Suppressor macrophage treated with lipopolysaccharide for 4 hours (primary cell): Measurements from ENCODE around the gene ENKD1.

Source experiments
- DNase-seq: peaks from one replicate; pipeline ENCODE4 v3.0.0-alpha.2; 2020

ENKD1 gene

DNA sequence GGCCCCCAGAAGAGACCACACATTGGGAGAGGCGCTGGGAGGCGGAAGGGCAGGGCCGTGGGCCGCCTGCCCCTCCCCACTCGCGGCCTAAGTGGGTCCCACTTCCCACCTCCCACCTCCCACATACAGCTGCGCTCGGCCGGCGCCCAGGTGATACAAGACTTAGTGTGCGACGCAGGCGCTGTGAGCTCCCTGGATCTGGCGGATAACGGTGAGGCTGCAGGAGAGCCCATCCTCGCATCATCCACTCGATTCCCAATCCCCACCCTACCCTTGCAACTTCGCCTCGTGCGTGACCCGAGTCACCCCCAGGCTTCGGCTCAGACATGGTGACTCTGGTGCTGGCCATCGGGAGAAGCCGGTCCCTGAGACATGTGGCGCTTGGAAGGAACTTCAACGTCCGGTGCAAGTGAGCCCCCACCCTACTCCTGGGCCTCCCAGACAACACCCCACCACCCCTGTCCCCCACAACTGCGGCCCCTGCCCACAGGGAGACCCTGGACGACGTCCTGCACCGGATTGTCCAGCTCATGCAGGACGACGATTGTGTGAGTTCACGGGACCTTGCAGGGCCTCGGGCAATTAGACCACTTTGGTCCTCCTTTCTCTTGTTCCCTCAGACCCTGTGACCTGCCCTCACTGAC lies 17.7 kb downstream of the ENKD1 start:
- DNase-seq: no peak

DNA sequence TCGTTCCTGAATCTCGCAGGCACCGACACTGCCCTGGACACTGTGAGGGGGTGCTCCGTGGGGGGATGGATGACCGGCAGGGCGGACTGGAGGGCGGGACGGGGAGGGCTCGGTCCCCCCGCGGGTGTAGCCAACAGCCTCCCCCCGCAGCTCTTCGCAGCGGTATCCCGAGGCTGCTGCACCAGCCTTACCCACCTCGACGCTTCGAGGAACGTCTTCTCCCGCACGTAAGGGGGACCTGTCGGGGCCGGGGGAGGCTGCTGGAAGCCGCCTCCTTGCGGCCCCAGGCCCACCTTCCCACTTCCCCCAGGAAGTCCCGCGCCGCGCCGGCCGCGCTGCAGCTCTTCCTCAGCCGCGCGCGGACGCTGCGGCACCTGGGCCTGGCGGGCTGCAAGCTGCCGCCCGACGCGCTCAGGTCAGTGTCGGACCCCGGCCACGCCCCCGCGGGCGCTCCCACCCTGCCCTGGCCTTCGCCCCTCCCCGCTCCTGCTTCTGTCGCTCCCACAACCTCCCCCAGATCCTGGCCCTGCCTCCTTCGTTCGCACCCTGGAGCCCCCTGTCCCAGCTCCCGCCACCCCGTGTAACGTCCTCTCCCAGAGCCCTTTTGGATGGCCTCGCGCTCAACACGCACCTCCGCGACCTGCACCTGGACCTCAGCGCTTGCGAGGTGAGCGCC lies 18.3 kb downstream of the ENKD1 start:
- no peak for DNase-seq

DNA sequence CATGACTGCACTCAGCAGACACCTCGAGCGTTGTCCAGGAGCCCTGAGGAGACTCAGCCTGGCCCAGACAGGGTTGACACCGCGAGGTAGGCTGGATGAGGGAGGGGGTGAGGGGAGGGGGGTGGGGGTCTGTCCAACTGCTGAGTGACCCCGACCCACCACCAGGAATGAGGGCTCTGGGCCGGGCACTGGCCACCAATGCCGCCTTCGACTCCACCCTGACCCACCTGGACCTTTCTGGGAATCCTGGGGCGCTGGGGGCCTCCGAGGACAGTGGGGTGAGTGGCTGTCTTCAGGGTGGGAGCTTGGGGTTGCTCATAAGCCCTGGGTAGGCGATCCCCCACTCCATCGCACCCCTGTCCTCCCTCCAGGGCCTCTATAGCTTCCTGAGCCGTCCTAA lies 18.9 kb downstream of the ENKD1 start:
- no peak for DNase-seq

DNA sequence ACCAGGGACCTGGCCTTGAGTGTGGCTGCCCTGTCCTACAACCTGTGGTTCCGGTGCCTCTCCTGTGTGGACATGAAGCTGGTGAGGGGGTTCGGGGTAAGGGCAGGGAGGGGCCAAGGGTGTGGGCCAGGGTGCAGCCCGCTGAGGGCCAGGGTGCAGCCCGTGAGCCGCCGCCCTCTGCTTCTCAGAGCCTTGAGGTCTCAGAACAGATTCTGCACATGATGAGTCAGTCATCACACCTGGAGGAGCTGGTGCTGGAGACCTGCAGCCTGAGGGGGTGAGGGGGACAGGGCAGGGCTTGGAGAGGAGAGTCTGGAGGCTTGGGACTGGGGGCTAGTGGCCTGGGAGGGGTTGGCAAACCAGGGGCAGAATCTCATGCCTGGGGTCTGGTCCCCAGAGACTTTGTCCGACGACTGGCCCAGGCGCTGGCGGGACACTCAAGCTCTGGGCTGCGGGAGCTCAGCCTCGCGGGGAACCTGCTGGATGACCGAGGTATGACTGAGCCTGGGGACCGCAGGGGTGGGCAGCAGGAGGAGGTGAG lies 19.4 kb downstream of the ENKD1 start:
- DNase-seq: no peak

DNA sequence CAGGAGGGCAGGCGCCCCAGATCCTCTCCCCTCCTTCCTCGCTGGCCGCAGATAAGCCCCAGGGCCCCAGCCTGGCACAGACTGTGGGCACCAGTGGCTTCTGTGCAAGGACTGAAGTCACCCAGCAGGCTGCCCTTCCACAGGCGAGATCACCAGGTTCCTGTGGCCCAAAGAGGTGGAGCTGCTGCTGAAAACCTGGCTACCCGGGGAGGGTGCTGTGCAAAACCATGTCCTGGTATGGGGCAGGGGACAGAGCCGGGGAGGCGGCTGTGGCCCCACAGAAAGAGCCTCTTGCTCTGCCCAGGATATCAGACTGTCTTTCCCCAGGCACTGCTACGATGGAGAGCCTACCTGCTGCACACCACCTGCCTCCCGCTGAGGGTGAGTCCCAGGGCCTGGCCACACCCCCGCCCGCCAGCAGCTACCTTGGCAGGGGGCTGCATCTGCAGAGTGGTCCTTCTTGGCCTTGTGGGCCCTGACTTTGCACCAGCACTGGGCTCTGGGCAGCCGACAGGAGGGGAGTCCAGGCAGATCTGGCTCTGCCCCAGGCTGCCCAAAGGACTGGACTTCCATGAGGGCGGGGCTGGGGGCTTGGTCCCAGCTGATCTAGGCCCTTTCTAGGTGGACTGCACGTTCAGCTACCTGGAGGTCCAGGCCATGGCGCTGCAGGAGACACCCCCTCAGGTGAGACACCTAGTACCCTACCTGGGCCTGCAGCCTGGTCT lies 21.0 kb downstream of the ENKD1 start:
- no peak for DNase-seq

DNA sequence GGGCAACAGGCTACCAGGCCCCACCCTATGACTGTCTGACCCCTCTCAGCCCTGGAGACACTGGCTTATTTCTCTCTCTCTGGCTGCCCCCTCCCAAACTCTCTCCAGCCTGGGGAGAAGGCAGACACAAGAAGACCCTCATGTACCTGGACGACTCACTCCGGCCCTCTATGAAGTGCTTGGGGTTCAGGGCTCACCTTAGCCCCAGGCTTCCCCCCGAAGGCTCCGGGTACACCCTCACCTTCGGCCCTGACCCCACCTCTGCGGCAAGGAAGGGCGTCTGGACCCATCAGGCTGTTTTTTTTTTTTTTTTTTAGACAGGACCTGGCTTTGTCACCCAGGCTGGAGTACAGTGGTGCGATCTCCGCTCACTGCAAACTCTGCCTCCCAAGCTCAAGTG lies 22.5 kb downstream of the ENKD1 start:
- DNase-seq: no peak

DNA sequence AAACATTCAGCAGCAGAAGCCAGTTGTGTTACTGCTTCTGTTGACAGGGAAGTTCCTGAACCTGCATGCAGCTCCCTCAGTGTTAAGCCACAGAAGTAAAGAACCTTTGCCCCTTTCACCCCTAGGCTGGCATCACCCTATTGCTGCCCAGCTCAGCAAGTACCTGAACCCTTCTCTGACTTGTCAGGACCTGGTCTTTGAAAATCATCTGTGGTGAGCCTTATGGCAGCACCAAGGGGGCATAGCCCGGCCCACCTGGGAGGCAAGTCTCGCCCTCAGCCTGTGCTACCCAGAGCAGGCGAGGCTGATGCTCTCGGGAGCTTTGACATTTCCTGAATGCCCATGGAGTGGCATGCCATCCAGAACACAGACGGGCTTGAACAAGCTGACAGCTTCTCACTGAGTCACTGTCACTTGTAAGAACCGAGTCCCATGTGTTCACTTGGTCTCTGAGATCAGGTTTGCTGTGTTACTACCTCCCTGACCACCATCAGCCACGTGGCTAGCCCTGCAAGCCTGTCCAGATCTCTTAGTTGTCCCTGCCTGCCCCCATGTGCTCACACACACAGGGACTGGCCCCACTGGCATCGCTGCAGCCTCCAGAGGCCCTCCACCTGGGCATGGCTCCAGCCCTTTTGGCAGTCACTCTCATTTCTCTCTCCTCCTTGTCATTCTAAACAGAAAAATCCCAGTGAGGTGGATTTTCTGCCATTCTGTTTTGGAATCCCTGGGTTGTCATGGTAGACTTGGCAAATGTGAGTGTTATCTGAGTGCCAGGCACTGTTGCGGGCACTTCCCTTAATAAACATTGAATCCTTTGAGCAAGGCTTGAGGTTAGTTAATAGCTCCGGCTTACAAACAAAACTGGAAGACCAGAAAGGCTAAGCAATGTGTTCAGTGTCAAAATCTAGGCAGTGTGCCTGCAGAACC lies 24.5 kb downstream of the ENKD1 start:
- no peak for DNase-seq

DNA sequence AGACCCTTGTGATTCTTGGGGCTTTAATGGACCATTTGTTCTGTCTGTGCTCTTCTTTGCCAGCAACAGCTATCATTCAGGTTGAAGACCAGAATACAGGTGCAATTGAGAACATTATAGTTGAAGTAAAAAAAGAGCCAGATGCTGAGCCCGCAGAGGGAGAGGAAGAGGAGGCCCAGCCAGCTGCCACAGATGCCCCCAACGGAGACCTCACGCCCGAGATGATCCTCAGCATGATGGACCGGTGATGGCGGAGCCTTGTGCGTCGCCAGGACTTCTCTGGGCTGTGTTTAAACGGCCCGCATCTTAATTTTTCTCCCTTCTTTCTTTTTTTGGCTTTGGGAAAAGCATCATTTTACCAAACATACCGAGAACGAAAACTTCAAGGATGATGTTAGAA lies 28.9 kb downstream of the ENKD1 start:
- no peak for DNase-seq

DNA sequence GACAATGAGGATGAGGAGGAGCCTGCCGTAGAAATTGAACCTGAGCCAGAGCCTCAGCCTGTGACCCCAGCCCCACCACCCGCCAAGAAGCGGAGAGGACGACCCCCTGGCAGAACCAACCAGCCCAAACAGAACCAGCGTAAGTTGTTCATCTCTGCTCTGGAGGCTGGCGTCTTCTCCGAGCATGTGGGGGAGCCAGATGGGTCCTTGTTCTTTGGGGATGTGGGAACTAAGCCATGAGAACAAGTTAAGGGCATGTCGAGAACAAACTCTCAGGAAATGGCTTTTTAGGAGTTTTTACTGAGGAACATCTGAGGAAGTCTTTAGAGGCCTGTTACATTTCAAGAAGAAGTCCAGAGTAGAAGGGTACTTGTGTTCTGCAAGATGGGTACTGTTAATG lies 29.8 kb downstream of the ENKD1 start:
- DNase-seq: no peak

DNA sequence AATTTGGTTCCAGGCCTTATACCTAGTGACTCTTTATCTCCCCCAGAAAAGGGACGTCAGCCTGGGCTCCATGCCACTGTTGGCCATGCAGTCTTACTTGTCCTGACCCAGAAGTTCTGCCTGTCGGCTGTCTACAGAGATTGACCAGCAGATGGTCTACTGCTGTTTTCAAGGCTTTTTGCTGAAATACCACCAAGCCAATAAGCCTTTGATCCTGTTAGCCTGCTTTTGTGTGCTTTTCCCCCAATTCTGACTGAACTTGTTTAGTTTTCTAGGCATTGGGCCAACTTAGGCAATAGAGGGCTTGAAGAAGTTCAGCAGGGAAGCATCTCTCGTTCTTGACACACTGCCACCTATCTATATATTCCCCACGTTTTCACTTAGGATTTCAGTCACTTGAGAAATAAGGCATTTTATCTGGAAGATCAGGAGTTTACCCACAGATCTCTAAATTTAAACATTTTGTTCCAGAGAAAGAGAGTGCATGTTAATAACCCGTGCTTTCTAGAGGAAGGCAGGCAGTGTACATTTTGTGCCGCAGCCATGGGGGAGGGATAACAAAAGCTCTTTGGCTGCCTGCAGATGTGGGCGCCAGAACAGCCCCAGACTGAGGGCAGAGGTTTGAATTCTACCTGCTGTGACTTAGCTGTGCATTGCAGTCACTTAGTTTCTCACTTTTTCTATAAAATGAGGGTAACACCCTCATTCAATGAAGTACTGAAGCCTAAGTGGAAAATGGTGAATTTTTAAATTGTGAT lies 34.0 kb downstream of the ENKD1 start:
- no peak for DNase-seq

DNA sequence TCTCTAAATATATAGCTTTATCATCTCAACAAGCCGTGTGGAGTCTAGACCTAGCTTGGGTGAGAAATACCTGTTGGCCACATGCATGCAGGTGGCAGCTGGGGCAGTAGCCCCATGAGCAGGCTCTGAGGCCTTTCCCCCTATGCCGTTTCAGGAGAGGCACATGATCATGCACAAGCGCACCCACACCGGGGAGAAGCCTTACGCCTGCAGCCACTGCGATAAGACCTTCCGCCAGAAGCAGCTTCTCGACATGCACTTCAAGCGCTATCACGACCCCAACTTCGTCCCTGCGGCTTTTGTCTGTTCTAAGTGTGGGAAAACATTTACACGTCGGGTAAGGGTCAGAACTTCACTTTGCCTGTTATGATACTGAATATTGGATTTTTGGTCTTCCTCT lies 38.3 kb downstream of the ENKD1 start:
- DNase-seq: no peak

DNA sequence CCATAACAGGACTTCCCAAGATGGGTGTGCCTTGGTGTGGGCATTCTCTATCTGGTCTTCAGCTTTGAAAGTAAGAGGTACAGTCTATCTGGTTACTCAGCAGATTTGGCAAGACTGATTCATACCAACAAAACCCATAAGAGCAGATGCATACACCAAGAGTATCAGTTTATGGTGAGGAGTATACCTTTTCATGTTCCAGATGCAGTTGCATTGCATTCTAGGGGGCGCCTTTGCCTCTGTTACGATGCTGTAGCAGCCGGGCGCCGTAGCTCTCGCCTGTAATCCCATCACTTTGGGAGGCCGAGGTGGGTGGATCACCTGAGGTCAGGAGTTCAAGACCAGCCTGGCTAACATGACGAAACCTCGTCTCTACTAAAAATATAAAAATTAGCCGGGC lies 52.7 kb downstream of the ENKD1 start:
- DNase-seq: no peak
